Measurements from ENCODE around the gene DAPL1. TPM values are rescaled to one million over a fixed set of nuclear protein-coding genes. Genes with fewer than 3 reads are reported as not detected.

Gene DAPL1
- total and polyA plus RNA-seq, 2 donors (not counting 1 experiment from before 2014, with no cell fraction given): not detected

DNA sequence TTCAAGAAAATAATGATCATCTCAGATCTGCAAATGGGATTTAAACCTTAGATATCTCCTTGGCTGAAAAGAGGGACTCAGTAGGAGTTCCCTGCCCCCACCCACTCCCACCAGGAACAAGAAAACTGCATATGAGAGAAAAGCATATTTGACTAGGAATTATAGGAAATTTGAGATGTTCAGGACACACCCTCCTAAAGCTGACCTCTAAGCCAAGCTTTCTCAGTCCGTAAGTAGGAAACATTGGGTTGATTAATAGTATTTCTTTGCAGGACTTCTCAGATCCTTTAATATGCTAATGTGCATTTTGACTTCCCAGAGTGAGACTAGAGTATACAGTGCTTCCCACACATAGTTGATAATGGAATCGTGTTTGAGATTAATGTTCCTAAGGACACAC lies 47.8 kb upstream of the DAPL1 start:
- no peaks in the 10 kb centered on the region for H3K79me2 ChIP-seq (ENCODE audit: control insufficient read depth, insufficient read depth, low read length)
- H3K4me1 ChIP-seq (ENCODE audit: control insufficient read depth, extremely low read depth, insufficient read depth, low read length): no peaks in the 10 kb centered on the region
- no peaks in the 10 kb centered on the region for H3K36me3 ChIP-seq (ENCODE audit: control insufficient read depth, insufficient read depth, low read length)
- no peak overlapping the region for H3K27ac ChIP-seq (ENCODE audit: insufficient read depth, low read length)
- no peak overlapping the region for H3K9ac ChIP-seq (ENCODE audit: insufficient read depth, low read length)
- H3K27me3 ChIP-seq (ENCODE audit: control insufficient read depth, insufficient read depth, low read length): no peaks in the 10 kb centered on the region
- no peaks in the 10 kb centered on the region for H4K20me1 ChIP-seq (ENCODE audit: control insufficient read depth, extremely low read depth, insufficient read depth, low read length)
- no peak overlapping the region for H3K4me3 ChIP-seq (replicated peaks in 1 of 4; ENCODE audit: control extremely low read depth in 1 of 4, insufficient read depth in 1 of 4, low read depth in 3 of 4, low read length in 4 of 4)
- H2AFZ ChIP-seq (ENCODE audit: low read length): no peak overlapping the region
- no peaks in the 10 kb centered on the region for H3K9me3 ChIP-seq (ENCODE audit: control insufficient read depth, insufficient read depth, low read depth, low read length)
- DNase-seq (ENCODE audit: low read depth in 2 of 2): no peak
- H3K4me2 ChIP-seq (ENCODE audit: extremely low read depth, insufficient read depth, low read length): no peak overlapping the region
- no peak for TF ChIP-seq EZH2 (IDR thresholded peaks at IDR 0.05; ENCODE audit: low read length, missing control alignments)
- TF ChIP-seq, protein P1, sequence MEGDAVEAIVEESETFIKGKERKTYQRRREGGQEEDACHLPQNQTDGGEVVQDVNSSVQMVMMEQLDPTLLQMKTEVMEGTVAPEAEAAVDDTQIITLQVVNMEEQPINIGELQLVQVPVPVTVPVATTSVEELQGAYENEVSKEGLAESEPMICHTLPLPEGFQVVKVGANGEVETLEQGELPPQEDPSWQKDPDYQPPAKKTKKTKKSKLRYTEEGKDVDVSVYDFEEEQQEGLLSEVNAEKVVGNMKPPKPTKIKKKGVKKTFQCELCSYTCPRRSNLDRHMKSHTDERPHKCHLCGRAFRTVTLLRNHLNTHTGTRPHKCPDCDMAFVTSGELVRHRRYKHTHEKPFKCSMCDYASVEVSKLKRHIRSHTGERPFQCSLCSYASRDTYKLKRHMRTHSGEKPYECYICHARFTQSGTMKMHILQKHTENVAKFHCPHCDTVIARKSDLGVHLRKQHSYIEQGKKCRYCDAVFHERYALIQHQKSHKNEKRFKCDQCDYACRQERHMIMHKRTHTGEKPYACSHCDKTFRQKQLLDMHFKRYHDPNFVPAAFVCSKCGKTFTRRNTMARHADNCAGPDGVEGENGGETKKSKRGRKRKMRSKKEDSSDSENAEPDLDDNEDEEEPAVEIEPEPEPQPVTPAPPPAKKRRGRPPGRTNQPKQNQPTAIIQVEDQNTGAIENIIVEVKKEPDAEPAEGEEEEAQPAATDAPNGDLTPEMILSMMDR (conservative IDR thresholded peaks at IDR 0.05 in 1 of 2, IDR thresholded peaks at IDR 0.05 in 1 of 2; ENCODE audit: low read depth in 1 of 2, low read length in 2 of 2): no peak

DNA sequence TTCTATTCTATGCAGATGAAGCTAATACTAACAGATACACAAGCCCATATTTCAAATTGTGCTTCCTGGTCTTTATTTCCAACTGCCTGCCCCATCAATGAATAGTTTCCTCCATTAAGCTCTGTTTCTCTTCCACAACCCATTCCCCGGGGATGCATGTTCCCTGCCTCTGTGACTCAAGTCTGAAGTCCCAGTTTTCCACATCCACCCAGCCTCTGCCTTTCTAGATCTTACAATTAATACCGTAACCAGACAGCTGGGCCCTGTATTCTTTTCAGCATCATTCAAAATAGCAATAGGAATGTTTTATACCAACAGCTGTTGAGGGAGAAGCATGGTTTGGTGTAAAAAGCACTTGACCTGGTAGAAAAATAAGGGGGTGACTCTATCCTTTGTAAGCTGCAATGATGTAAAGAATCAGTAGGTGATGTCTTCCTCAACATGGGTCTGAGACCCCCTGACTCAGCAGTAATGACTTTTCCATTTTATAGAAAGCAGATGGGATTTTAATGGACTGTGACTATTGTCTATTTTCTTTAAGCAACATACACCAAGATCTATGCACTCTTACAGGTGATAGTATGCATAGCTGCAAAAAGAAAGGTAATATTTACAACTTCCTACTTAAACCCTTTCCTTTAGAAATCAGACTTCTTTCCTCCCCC lies 46.1 kb upstream of the DAPL1 start:
- Histone ChIP-seq H3K79me2 (ENCODE audit: control insufficient read depth, insufficient read depth, low read length) (no peaks in the 10 kb centered on the region), H2AFZ (ENCODE audit: low read length) (no peak overlapping the region), H3K36me3 (ENCODE audit: control insufficient read depth, insufficient read depth, low read length) (no peaks in the 10 kb centered on the region), H3K9me3 (ENCODE audit: control insufficient read depth, insufficient read depth, low read depth, low read length) (no peaks in the 10 kb centered on the region), H3K4me2 (ENCODE audit: extremely low read depth, insufficient read depth, low read length) (no peak overlapping the region), H3K4me3 (replicated peaks in 1 of 4; ENCODE audit: control extremely low read depth in 1 of 4, insufficient read depth in 1 of 4, low read depth in 3 of 4, low read length in 4 of 4) (no peak overlapping the region), H3K9ac (ENCODE audit: insufficient read depth, low read length) (no peak overlapping the region), H4K20me1 (ENCODE audit: control insufficient read depth, extremely low read depth, insufficient read depth, low read length) (no peaks in the 10 kb centered on the region), H3K27me3 (ENCODE audit: control insufficient read depth, insufficient read depth, low read length) (no peaks in the 10 kb centered on the region), H3K27ac (ENCODE audit: insufficient read depth, low read length) (no peak overlapping the region), H3K4me1 (ENCODE audit: control insufficient read depth, extremely low read depth, insufficient read depth, low read length) (peaks cover 2% of the 10 kb centered on the region)
- TF ChIP-seq, protein P1 (conservative IDR thresholded peaks at IDR 0.05 in 1 of 2, IDR thresholded peaks at IDR 0.05 in 1 of 2; ENCODE audit: low read depth in 1 of 2, low read length in 2 of 2): no peak
- no peak for TF ChIP-seq EZH2 (IDR thresholded peaks at IDR 0.05; ENCODE audit: low read length, missing control alignments)
- DNase-seq (ENCODE audit: low read depth in 2 of 2): no peak

DNA sequence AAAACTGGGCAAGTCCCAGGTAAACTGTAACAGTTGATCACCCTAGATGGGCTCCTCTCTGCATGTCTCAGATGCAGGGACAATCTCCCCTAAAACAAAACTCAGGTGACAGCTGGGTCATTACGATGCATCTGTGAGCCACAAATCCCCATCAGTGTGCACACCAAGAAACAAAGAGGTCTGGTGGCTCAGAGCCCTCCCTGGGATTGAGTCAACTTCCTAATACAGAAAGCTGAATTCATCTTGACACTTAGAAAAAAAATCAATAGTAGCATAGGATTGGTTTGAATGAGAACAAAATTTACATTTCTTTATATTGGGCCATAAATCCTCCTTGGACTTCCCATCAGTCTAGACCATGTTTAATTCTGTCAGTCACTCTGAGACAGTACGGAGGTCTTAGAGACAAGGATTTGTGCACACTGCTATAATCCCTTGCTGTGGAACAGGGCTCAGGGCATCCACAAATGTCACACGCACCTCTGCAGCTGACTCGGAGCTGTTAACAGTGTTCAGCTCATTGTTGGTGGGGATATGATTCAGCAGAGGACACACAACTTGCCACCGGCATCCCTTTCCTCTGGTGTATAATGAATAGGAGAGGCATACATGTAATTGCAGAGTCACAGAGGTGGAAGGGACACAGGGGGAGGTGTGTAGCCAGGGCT lies 44.5 kb upstream of the DAPL1 start:
- no peaks in the 10 kb centered on the region for H3K79me2 ChIP-seq (ENCODE audit: control insufficient read depth, insufficient read depth, low read length)
- H3K27me3 ChIP-seq (ENCODE audit: control insufficient read depth, insufficient read depth, low read length): no peaks in the 10 kb centered on the region
- H3K4me3 ChIP-seq (replicated peaks in 1 of 4; ENCODE audit: control extremely low read depth in 1 of 4, insufficient read depth in 1 of 4, low read depth in 3 of 4, low read length in 4 of 4): no peak overlapping the region
- H3K27ac ChIP-seq (ENCODE audit: insufficient read depth, low read length): no peak overlapping the region
- H3K36me3 ChIP-seq (ENCODE audit: control insufficient read depth, insufficient read depth, low read length): no peaks in the 10 kb centered on the region
- no peak overlapping the region for H3K9ac ChIP-seq (ENCODE audit: insufficient read depth, low read length)
- H3K4me1 ChIP-seq (ENCODE audit: control insufficient read depth, extremely low read depth, insufficient read depth, low read length): peaks cover 2% of the 10 kb centered on the region
- H2AFZ ChIP-seq (ENCODE audit: low read length): no peak overlapping the region
- TF ChIP-seq, protein P1 (conservative IDR thresholded peaks at IDR 0.05 in 1 of 2, IDR thresholded peaks at IDR 0.05 in 1 of 2; ENCODE audit: low read depth in 1 of 2, low read length in 2 of 2): no peak
- no peak for TF ChIP-seq EZH2 (IDR thresholded peaks at IDR 0.05; ENCODE audit: low read length, missing control alignments)
- no peak overlapping the region for H3K4me2 ChIP-seq (ENCODE audit: extremely low read depth, insufficient read depth, low read length)
- no peaks in the 10 kb centered on the region for H3K9me3 ChIP-seq (ENCODE audit: control insufficient read depth, insufficient read depth, low read depth, low read length)
- DNase-seq (ENCODE audit: low read depth in 2 of 2): no peak
- H4K20me1 ChIP-seq (ENCODE audit: control insufficient read depth, extremely low read depth, insufficient read depth, low read length): no peaks in the 10 kb centered on the region

Data from fibroblast of lung (primary cell).